GM18526 (cell line): ENCODE results near the gene ZBTB7B.

Experiments
- POLR2A ChIP-seq: IDR thresholded peaks from 3 replicates; pipeline ENCODE4 v1.6.1; 2011; ENCODE audit not compliant: insufficient read length; ENCODE audit errors: extremely low read depth

ZBTB7B gene

GRCh38 chr1:155002464-155003226, at the start of gene ZBTB7B:
ZBTB7B (plus strand) TSS chr1:155002802; CDS start chr1:155014661, 11,859 bp downstream.
- peak; percentile 16 for TF ChIP-seq POLR2A

- TF ChIP-seq POLR2A = no peak
These were observed 49.0 kb upstream of the ZBTB7B start for GRCh38 chr1:154953611-154954038.

GRCh38 chr1:154954541-154954940, 48.1 kb upstream of the ZBTB7B start:
- no peak for TF ChIP-seq POLR2A

- peak; percentile 26 for TF ChIP-seq POLR2A
These were observed 47.4 kb upstream of the ZBTB7B start for GRCh38 chr1:154955039-154955717.

GRCh38 chr1:154955718-154956543, 46.7 kb upstream of the ZBTB7B start, which contains the start of gene PBXIP1:
PBXIP1 (minus strand) TSS chr1:154956099; CDS start chr1:154953721, 2,378 bp downstream.
- TF ChIP-seq POLR2A = no peak

GRCh38 chr1:154956544-154956941, 46.1 kb upstream of the ZBTB7B start:
- TF ChIP-seq POLR2A = no peak

GRCh38 chr1:154957091-154957657, 45.4 kb upstream of the ZBTB7B start:
- no peak for TF ChIP-seq POLR2A

GRCh38 chr1:154958036-154958435, 44.6 kb upstream of the ZBTB7B start:
- no peak for TF ChIP-seq POLR2A

GRCh38 chr1:154958681-154959425, 43.7 kb upstream of the ZBTB7B start:
- TF ChIP-seq POLR2A = no peak

GRCh38 chr1:154959426-154959780, 43.2 kb upstream of the ZBTB7B start:
- no peak for TF ChIP-seq POLR2A

- TF ChIP-seq POLR2A = no peak
These were observed 42.0 kb upstream of the ZBTB7B start for GRCh38 chr1:154960446-154961136.

- peak; percentile 88 for TF ChIP-seq POLR2A
These were observed 41.1 kb upstream of the ZBTB7B start, which contains the start of gene PYGO2 for GRCh38 chr1:154961207-154962155. PYGO2 (minus strand) TSS chr1:154961782; CDS start chr1:154961576, 206 bp downstream.
